Lower leg skin (tissue), 3 donors: ENCODE data around the gene CXCR1.

ENCODE experiments used
- CTCF ChIP-seq, 3 donors: fragments of 450-650 bp; IDR thresholded peaks; one replicate each; pipeline ENCODE4 v1.5.1; 2016; ENCODE audit warnings: antibody characterized with exemption in 3 of 3, mild to moderate bottlenecking in 3 of 3, moderate library complexity in 2 of 3
- POLR2A ChIP-seq, 2 donors: fragments of 450-650 bp; IDR thresholded peaks; one replicate each; pipeline ENCODE4 v1.6.1; 2016 to 2017; ENCODE audit warnings: antibody characterized with exemption in 2 of 2, mild to moderate bottlenecking in 1 of 2, moderate library complexity in 1 of 2

GRCh38 chr2:218155953-218156479 is 10.7 kb downstream of the CXCR1 start:
- TF ChIP-seq CTCF (IDR thresholded peaks at IDR 0.05) (no peak), POLR2A (IDR thresholded peaks at IDR 0.05) (no peak)
